Suppressor macrophage (primary cell): ENCODE results near the gene B3GALT2.

Experiments
- DNase-seq, 4 experiments: peaks; one replicate each; pipeline ENCODE4 v3.0.0-alpha.2; 2020 to 2022

Gene B3GALT2

DNA sequence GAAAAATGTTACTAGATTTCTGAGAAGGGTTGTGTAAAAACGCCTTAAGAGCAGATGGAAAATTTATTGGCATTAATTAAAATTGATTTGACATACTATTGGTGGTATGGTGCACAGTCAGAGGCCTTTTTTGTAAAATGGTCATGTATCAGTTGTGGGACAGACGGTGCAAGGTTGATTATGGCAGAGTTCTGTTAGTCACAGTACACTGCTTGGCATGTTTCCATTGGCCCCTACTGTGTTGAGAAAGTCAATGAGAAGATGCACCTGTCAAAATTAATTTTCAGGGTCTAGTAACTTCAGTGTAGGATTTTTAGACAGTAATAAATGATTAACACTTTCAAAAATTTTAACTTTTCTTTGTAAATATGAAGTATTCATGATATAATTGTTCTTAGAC lies 4.4 kb downstream of the B3GALT2 start:
- DNase-seq = no peak

DNA sequence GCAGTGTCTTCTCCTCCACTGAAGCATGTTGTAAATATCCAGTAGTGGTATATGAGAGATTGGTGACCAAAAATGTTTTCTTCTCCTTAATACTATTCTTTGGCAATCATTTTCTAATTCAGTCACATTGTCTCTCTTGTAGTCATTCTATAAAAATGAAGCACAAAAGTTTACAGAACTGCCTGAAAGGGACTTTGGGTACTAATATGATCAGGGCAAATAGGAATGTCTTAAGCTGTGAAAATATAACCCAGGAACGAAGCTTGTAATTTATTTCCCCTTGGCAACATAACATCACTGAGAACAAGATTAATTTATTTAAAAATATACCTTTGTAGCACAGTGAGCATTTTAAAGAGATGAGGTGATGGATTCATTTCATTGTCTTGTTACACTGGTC lies 4.9 kb downstream of the B3GALT2 start:
- DNase-seq = no peak

- no peak for DNase-seq
Observed at GRCh38 chr1:193179094-193179493, 7.3 kb downstream of the B3GALT2 start.

GRCh38 chr1:193176788-193177187 lies 9.6 kb downstream of the B3GALT2 start:
- DNase-seq = no peak

GRCh38 chr1:193176113-193176512 lies 10.3 kb downstream of the B3GALT2 start:
- DNase-seq = no peak

GRCh38 chr1:193157360-193157759 lies 29.1 kb downstream of the B3GALT2 start:
- no peak for DNase-seq

DNA sequence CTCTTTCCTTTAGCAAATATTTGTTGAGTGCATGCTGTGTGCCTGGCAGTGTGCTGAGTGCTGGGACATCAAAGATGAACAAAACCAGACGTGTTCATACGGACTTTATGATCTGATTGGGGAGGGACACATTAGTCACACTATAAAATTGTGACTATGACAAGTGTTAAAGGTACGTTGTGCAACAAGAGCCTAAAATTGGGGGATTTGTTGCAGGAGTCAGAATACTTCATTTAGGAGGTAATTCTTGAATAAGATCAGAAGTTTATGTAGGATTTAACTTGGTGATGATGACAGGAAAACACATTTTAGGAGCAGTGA lies 29.6 kb downstream of the B3GALT2 start:
- no peak for DNase-seq

DNA sequence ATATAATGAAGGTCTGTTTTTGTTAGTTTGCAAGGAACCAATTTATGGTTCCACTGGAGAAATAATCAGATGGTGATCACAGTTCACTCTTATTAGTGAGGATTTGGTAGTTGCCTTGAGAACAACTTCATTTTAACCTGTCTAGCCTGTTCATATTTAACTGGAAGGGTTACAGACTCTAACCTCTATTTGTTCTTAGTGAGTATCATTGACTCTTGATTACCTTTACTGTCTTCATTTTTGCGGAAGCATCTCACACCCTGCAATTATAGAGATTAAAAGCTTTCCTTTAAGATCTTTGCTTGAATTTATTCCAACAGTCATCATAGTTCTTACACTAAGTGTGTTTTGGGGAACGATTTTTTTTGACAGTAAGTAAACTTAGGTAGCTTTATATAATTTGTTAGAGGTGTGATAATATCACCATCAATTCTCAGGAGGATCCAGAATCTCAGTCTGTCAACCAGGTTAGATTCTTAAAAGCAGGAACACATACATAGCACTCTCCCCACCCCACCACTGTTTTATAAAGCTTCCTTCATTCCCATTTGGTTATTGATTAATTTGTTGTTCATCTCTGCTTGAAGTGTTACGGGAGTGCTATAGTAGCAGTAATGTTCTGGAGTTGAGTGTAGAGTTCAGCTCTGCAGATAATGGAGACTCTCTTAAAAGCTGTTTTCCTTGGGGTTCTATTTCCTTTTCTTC lies 30.1 kb downstream of the B3GALT2 start:
- no peak for DNase-seq

- no peak for DNase-seq
Observed at GRCh38 chr1:193144999-193145398, 41.4 kb downstream of the B3GALT2 start.

DNA sequence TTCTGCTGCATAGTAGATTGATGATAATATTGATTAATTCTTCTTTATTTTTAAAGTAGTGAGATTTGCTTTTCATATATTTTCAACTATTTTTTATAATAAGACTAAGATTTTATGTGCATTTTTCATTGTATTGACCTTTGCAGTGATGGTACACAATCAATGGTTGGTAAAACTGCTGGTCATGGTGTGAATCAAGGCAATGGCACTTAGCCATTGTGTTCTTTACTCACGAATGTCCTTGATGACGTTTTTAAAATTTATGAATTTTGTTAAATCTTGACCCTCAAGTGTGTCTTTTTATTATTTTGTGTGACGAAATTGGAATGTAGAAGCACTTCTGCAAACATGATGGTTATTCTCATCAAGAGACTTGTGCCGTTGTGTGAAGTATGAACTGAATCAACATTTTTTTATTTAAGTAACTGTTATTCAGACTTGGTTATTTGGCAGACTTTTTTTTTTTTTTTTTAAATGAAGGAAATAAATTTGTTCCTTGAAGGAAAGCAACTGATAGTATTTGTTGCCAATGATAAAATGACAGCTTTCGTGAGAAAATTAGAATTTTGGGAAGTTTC lies 42.0 kb downstream of the B3GALT2 start:
- DNase-seq = no peak

GRCh38 chr1:193143285-193143684 lies 43.1 kb downstream of the B3GALT2 start:
- no peak for DNase-seq

DNA sequence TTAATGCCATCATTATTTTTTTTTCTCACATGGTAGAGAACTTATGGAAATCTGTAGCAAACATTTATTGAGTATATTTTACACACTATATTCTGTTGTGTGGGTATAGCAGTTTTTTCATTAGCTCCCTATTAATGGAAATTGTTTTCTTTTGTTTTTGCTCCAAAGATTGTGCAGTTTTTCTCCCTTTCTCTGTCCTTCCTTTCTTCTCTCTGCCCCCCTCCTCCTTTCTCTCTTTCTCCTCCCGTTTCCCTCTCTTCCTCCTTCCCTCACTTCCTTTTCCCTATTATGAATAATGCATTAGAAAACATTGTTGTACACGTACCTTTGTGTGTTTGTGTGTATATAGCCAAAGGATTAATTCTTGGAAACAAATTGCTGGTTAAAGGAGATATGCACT lies 44.0 kb downstream of the B3GALT2 start:
- no peak for DNase-seq

GRCh38 chr1:193141804-193142203 lies 44.6 kb downstream of the B3GALT2 start:
- DNase-seq = no peak

DNA sequence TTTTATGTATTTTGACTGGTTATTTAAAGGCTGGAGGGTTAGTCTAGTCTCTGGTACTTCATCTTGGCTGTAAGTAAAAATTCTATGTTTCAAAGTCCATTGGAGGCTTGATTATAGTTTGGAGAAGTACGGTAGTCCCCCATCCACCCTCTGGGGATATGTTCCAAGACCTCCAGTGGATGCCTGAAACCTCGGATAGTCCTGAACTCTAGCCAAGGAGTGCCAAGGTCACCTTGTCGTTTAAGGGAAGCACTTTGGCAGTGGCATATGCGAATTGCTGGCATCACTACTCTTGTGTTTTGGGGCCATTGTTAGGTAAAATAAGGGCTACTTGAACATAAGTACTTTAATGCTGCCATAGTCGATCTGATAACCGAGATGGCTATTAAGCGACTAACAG lies 46.2 kb downstream of the B3GALT2 start:
- DNase-seq = no peak

DNA sequence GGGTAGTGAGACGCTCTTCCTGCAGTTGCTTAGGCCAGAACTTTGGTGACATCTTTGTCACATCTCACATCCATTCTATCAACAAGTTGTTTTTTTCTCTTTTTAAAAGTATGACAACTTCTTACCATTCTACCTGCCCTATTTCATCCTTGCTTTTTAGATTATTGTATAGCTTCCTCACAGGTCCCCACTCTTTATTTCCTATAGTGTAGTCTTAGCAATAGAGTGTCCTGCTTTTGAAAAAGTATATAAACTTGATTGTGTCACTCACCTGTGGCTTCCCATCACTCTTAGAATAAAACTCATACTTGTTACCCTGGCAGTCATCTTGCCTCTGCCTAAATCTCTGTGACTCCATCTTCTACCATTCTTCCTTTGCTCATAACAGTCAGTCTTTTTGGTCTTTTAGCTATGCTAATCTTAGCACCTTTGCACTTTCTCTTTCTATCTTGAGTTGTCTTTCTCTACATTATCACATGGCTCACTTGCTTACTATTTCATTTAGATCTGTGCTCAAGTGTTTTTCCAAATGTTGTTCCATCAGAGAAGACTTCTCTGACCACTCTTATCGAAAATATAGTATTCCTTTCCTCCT lies 55.0 kb downstream of the B3GALT2 start:
- no peak for DNase-seq
